ENCODE data around the gene CLCA2.
"Not testable (repeated sequence)": the region's sequence is repeated elsewhere in the genome, so short reads cannot be mapped to it uniquely, and the experiment has no call there.

CLCA2 gene

DNA sequence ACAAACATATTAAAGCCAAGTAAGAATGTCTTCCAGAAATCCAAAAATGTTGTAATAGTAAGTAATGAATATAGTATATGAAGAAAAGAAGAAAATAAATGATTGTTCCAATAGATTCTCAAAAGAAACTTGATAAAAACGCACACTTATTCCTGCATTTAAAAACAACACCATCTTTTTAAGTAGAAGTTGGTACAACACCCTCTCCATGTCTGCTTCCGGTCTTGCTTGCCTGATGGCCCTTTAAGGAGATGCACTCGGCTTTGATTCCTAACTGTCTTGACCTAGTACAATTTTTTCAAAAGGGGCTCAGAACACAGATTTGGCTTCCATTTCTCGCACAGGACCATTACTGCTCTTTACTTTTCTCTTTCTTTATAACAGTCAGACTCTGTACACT, 53.7 kb downstream of the CLCA2 start:
- Mint-ChIP-seq H3K4me3 (no peak overlapping the region), H3K27ac (no peak overlapping the region), H3K27me3 (ENCODE audit: low read depth) (peaks cover 4% of the 10 kb centered on the region), H3K9me3 (no peaks in the 10 kb centered on the region), H3K4me1 (ENCODE audit: low read depth) (no peaks in the 10 kb centered on the region), H3K36me3 (ENCODE audit: low read depth) (no peaks in the 10 kb centered on the region)

DNA sequence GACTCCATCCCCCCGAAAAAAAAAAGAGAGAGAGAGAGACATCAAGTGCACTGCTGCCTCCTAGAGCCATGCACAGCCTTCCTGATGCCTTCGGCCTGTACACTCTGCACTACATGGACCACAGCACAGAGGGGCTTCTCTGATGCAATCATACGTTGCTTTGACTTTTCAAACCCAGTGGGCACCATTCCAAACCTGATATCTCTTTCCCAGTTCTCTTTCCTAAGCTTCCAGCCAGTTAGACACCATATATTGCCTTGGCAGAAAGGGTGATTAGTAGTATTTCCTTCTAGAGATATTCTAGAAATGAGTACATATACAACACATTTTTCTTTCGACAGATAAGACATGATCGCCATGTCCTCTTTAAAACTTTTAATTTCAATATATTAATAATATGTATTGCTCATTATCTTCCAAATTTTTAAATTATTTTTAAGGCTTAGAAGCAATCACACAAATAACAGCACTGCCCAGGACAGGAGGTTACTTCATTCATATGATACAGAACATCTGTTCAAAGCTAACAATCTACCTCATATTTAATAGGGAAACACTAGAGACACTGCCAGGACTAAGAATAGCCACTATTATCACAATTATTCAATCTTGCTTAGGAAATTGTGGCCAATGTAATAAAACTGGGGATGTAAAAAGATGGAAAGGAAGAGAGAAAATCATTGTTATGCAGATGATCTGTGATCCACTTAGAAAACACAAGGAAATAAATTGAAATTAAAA, 54.6 kb downstream of the CLCA2 start:
- no peak overlapping the region for H3K4me3 Mint-ChIP-seq
- no peaks in the 10 kb centered on the region for H3K9me3 Mint-ChIP-seq
- no peaks in the 10 kb centered on the region for H3K4me1 Mint-ChIP-seq (ENCODE audit: low read depth)
- H3K36me3 Mint-ChIP-seq (ENCODE audit: low read depth), result no peaks in the 10 kb centered on the region
- H3K27ac Mint-ChIP-seq, result no peak overlapping the region
- H3K27me3 Mint-ChIP-seq (ENCODE audit: low read depth), result peaks cover 4% of the 10 kb centered on the region

DNA sequence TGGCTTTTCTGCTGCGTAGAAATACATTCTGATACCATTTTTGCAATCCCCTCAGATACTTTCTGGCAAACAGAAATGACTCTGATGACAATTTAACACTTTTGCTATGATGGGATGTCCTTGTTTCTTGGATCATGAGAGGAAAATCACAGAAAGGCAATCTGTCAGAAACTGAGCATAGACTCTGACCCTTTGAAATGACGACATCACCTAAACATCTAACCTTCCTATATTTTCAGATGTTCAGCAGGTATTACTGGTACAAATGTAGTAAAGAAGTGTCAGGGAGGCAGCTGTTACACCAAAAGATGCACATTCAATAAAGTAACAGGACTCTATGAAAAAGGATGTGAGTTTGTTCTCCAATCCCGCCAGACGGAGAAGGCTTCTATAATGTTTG, 58.0 kb downstream of the CLCA2 start:
- H3K4me1 Mint-ChIP-seq (ENCODE audit: low read depth), result no peaks in the 10 kb centered on the region
- peaks cover 14% of the 10 kb centered on the region for H3K27me3 Mint-ChIP-seq (ENCODE audit: low read depth)
- no peaks in the 10 kb centered on the region for H3K9me3 Mint-ChIP-seq
- no peak overlapping the region for H3K27ac Mint-ChIP-seq
- no peak overlapping the region for H3K4me3 Mint-ChIP-seq
- H3K36me3 Mint-ChIP-seq (ENCODE audit: low read depth), result no peaks in the 10 kb centered on the region

DNA sequence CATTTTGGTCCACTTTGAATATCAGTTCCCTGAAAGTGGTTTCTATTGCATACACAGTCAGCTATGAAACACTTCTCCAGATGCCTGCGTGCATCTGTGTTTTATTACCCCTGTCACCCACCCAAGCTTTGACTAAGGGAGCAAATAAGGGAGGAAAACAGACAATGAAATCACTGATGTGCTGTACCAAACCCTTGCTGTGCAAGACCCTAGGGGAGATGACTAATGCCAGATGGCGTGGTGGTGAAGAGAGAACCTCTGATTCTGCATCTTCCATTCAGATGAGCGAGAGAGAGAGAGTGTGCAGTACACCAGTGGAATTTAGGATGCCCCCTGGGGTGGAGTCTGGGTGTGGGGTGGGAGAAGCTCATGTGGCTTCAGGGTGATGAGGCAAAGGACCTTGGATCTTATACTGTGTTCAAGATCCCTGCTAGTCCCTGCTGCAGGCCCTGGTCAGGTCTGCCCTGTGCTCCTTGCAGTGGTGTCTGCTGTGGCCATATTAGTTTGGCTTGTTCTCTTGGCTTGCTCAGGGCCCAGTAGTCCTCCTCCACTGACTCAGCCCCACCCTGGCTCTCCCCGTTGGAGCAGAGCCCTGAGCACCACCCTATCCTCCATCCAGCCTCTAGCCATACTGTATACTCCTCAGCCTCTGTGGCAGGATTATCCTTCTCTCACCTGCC, 63.3 kb downstream of the CLCA2 start:
- H3K4me3 Mint-ChIP-seq, result no peak overlapping the region
- H3K27me3 Mint-ChIP-seq (ENCODE audit: low read depth), result peaks cover 15% of the 10 kb centered on the region
- H3K36me3 Mint-ChIP-seq (ENCODE audit: low read depth), result no peaks in the 10 kb centered on the region
- H3K27ac Mint-ChIP-seq, result no peak overlapping the region
- no peaks in the 10 kb centered on the region for H3K9me3 Mint-ChIP-seq
- H3K4me1 Mint-ChIP-seq (ENCODE audit: low read depth), result no peaks in the 10 kb centered on the region

DNA sequence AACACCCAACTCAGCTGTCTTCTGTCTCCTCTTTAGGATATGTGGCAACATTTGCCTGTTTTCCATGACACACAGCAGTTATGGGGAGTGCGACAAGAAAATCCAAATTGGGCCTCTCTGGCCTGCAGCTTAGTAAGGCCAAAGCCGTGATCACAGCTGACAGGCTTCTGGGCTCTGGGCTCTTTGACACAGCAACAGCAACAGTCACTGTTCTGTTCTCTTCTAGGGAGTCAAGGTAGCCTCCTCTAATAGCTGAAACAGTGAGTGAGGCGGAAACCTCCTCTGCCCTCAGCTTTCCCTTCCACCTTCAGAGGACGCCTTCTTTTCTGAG, 63.8 kb downstream of the CLCA2 start:
- no peaks in the 10 kb centered on the region for H3K36me3 Mint-ChIP-seq (ENCODE audit: low read depth)
- H3K27ac Mint-ChIP-seq, result no peak overlapping the region
- H3K9me3 Mint-ChIP-seq, result no peaks in the 10 kb centered on the region

DNA sequence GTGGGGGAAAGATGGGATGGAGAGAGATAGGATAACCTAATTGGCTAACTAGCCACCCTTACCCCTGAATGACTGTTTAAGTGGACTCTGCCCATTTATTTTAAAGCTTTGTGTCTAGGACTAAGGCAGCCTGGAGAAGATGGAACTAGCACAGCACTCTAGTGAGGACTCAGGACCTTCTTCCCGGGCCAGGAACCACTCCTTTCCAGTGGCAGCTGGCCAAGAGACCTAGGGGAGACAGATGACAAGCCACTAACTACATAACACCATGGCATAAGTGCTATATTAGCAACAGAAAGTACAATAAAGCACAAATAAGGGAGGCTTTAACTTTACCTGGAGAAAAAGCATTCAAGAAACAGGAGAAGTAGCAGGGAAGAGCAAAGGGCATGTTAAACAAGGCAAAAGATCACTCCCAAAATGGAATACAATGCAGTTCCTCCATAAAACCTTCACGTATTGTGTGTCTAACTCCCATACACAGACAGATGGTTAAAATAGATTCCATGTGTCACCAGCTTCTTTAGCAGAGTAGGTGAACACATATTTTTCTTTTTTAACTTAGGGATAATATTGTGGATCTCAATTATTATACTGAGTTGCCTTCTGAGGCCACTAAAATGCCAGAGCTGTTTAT, 65.4 kb downstream of the CLCA2 start:
- no peak overlapping the region for H3K4me3 Mint-ChIP-seq
- H3K27me3 Mint-ChIP-seq (ENCODE audit: low read depth), result peaks cover 18% of the 10 kb centered on the region
- H3K27ac Mint-ChIP-seq, result no peak overlapping the region
- H3K4me1 Mint-ChIP-seq (ENCODE audit: low read depth), result no peaks in the 10 kb centered on the region
- no peaks in the 10 kb centered on the region for H3K36me3 Mint-ChIP-seq (ENCODE audit: low read depth)
- no peaks in the 10 kb centered on the region for H3K9me3 Mint-ChIP-seq

More for the DNA sequence above, 63.8 kb downstream of the CLCA2 start:
- no peaks in the 10 kb centered on the region for H3K4me1 Mint-ChIP-seq (ENCODE audit: low read depth)
- H3K4me3 Mint-ChIP-seq, result no peak overlapping the region
- peaks cover 20% of the 10 kb centered on the region for H3K27me3 Mint-ChIP-seq (ENCODE audit: low read depth)

DNA sequence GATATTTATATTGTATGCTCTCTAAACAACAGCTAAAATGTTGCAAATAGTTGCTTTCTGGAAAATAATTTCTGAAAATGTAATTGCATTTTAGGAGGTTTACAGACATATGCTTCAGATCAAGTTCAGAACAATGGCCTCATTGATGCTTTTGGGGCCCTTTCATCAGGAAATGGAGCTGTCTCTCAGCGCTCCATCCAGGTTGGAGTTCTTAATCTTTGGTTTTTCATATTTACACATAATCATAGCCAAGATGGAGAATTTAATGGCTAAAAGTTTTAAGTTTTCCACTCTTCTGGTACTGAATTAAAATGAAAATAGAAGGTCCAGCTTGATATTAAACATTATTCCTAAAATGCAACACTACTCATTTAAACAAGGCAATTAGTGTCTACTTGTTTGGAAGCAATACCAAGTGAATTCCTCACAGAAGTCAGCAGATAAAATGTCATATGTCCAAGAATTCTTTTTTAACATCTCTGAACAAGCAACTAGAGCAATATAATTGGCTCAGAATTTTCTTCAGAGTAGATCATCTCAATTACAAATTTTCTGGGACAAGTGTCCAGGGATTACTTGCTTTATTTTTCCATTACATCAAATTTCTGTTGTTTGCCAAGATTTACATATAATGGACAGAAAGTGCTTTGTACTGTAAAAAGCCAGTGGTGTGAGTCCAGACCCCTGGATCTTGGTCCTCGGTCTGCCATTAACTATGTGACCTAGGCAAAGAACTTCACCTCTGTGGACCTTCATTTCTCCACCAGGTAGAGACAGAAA, 67.4 kb downstream of the CLCA2 start:
- Mint-ChIP-seq H3K4me3 (no peak overlapping the region), H3K27me3 (ENCODE audit: low read depth) (peaks cover 17% of the 10 kb centered on the region)

DNA sequence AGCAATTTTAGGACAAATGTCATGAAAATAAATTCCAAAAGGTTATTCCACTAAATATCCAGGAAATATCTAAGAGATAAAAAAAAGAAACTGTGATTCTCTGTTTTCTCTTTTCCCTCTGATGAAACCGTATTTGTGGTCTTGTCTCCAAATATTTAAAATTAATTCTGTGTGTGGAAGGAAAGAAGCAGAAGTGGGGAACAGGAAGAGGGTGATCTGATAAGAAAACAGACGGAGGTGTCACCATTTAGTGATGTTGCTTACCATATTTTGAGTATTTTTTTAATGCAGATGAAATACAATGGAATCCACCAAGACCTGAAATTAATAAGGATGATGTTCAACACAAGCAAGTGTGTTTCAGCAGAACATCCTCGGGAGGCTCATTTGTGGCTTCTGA, 74.3 kb downstream of the CLCA2 start:
- H3K4me1 Mint-ChIP-seq (ENCODE audit: low read depth), result peaks cover 11% of the 10 kb centered on the region
- H3K27ac Mint-ChIP-seq, result no peak overlapping the region
- H3K9me3 Mint-ChIP-seq, result no peaks in the 10 kb centered on the region
- H3K27me3 Mint-ChIP-seq (ENCODE audit: low read depth), result peaks cover 28% of the 10 kb centered on the region
- H3K36me3 Mint-ChIP-seq (ENCODE audit: low read depth), result no peaks in the 10 kb centered on the region
- H3K4me3 Mint-ChIP-seq, result no peak overlapping the region

More for the DNA sequence above, 67.4 kb downstream of the CLCA2 start:
- no peaks in the 10 kb centered on the region for H3K9me3 Mint-ChIP-seq
- H3K4me1 Mint-ChIP-seq (ENCODE audit: low read depth), result no peaks in the 10 kb centered on the region
- no peaks in the 10 kb centered on the region for H3K36me3 Mint-ChIP-seq (ENCODE audit: low read depth)
- no peak overlapping the region for H3K27ac Mint-ChIP-seq

DNA sequence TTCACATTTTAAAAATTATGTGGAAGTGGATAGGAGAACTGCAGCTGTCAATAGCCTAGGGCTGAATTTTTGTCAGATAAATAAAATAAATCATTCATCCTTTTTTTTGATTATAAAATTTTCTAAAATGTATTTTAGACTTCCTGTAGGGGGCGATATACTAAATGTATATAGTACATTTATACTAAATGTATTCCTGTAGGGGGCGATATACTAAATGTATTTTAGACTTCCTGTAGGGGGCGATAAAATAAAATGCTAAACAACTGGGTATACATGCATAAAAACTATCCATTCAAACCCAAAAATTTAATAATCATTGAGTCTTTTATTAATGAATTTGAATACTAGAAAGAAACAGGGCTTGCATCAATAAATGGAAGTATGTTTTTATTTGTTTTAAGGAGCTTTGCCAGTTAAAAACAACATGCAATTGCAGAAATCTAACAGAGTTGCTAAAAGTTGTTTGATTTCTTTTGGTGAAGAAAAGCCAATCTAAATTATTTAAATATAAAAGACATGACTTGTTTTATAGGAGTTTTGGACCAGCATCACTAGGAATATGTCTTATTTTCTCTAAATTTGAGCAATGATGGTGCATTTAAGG, 76.1 kb downstream of the CLCA2 start:
- Mint-ChIP-seq H3K27ac (no peak overlapping the region), H3K9me3 (no peaks in the 10 kb centered on the region), H3K27me3 (ENCODE audit: low read depth) (peaks cover 37% of the 10 kb centered on the region), H3K4me3 (no peak overlapping the region), H3K36me3 (ENCODE audit: low read depth) (no peaks in the 10 kb centered on the region), H3K4me1 (ENCODE audit: low read depth) (peaks cover 12% of the 10 kb centered on the region)

DNA sequence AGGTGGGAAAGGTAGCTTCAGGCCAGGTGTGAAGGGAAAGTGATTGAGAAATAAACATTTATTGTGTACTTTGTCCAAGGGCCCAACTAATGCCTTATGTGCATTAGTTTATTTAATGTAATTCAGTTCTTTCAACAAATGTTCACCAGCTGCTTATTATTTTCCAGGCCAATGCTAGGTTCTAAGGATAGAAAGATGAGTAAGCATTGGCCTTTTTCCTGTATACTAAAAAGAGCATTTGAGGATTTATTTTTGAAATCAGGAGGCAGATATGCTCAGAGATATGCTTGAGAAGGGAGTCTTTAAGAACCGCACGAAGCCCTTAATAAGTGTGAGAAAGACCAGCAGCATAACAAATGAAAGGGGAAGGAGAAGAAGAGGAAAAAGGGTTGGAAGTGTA, 76.7 kb downstream of the CLCA2 start:
- H3K4me3 Mint-ChIP-seq, result no peak overlapping the region
- peaks cover 12% of the 10 kb centered on the region for H3K4me1 Mint-ChIP-seq (ENCODE audit: low read depth)
- H3K27ac Mint-ChIP-seq, result no peak overlapping the region
- peaks cover 37% of the 10 kb centered on the region for H3K27me3 Mint-ChIP-seq (ENCODE audit: low read depth)
- no peaks in the 10 kb centered on the region for H3K36me3 Mint-ChIP-seq (ENCODE audit: low read depth)
- H3K9me3 Mint-ChIP-seq, result no peaks in the 10 kb centered on the region

DNA sequence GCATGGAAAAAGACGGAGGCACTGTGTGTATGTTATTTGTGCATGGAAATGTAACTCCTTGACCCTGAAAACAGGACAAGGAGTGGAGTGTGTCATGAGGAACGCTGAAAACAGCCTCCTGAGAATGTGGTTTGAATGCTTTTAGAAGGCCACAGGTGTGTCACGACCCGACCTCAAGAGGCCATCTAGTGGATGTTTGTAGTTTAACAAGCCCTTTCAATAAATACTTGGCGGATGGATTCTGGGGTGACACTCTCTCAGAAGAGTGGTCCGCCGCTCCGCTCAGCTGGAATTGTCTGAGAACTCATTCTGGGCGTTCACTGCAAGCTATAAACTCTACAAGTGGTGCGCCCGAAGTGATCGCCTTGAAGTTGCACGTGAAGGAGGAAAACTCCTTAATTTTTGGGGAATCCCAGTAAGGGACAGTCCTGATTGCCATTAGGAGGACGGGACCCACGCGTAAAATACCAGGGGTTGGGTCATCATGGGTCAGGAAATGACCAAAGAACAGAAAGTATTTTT, 78.2 kb downstream of the CLCA2 start:
- not testable (repeated sequence) for H3K36me3 Mint-ChIP-seq (ENCODE audit: low read depth); H3K27ac Mint-ChIP-seq; H3K9me3 Mint-ChIP-seq
- Mint-ChIP-seq H3K4me3 (peak overlapping the region; percentile 76), H3K27me3 (ENCODE audit: low read depth) (peaks cover 30% of the 10 kb centered on the region), H3K4me1 (ENCODE audit: low read depth) (peaks cover 12% of the 10 kb centered on the region)

DNA sequence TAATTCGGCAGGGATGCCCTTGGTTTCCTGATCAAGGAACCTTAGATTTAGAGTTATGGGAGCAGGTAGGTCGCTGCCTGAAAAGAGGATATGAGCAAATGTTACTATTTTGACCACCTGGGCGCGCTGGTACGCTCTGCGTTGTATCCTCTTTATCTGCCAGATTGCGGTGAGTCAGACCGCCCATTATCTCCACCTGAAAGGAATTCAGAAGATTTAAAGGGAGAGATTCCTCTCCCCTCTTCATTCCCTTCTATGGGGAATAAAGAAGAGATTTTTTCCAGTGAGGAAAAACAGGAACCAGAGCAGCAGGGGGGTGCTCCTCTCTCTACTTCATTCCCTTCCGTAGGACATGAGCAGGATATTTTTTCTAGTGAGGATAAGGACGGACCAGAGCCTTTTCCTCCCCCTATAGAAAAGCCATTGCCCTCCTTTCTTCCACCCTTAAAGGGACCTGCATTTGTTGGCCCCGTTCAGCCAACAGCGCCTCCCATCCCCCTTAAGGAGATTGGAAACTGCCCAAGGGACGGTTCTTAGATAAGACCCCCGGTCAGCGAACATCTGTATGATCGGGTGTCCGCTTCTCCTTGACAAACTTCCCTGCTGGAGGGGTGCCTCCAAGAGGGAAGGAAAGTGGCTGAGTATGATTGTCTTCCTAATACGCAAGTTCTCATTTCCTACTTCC, 78.9 kb downstream of the CLCA2 start:
- H3K4me1 Mint-ChIP-seq (ENCODE audit: low read depth), result peaks cover 12% of the 10 kb centered on the region
- no peaks in the 10 kb centered on the region for H3K9me3 Mint-ChIP-seq
- H3K27ac Mint-ChIP-seq, result no peak overlapping the region
- H3K36me3 Mint-ChIP-seq (ENCODE audit: low read depth), result no peaks in the 10 kb centered on the region
- peak overlapping the region; percentile 76 for H3K4me3 Mint-ChIP-seq
- H3K27me3 Mint-ChIP-seq (ENCODE audit: low read depth), result peaks cover 29% of the 10 kb centered on the region

DNA sequence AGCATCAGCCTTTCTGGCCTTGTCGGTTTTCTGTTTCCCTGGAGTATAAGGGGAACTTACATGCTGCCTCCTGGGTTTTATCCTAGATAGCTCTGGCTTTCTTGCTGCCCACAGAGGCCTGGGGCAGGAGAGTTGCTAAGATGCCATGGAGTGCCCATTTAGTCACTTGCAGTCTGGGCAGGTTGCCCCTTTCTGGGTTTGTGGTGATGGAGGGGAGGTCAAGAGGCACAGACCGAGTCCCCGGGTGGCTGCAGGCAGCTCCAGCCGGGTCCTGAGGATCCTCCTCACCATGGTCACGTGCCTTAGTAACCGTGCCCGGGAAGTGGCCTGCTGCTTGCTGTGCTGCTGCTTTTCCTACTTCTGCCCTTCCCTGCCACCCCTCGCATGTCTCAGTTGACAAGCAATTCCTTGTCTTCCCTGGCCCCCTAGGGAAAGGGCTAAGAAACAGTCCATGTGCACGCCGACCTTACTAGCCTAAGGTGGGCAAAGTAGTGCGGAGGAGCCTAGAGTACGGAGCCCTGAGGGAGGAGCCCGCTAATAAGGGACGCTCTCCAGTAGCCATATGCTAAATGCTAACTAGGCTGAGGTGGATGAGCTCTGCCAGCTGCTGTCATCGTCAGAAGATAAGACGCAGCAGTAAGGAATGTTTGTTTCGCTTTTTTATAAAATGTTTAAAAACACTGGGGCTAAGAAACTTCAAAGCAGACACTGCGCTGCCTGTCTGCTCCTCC, 79.6 kb downstream of the CLCA2 start:
- Mint-ChIP-seq H3K36me3 (ENCODE audit: low read depth) (no peaks in the 10 kb centered on the region), H3K9me3 (no peaks in the 10 kb centered on the region), H3K27ac (no peak overlapping the region), H3K27me3 (ENCODE audit: low read depth) (peaks cover 22% of the 10 kb centered on the region), H3K4me1 (ENCODE audit: low read depth) (peaks cover 12% of the 10 kb centered on the region), H3K4me3 (peak overlapping the region; percentile 32)
